OCI-LY3 (cell line): Measurements from ENCODE around the gene GGT1.
"Not testable (repeated sequence)": the region's sequence is repeated elsewhere in the genome, so short reads cannot be mapped to it uniquely, and the experiment has no call there.

Experiments
- H2AFZ ChIP-seq: fragments of 200-600, 300-600 bp; shearing (Covaris generic); 2 replicates; pipeline ENCODE4 v1.6.0; 2014; ENCODE audit warnings: antibody characterized with exemption, low read depth, low read length
- H3K27ac ChIP-seq: fragments of 200-600, 300-600 bp; sonication (generic); 2 replicates; pipeline ENCODE4 v1.5.1; 2014; ENCODE audit warnings: mild to moderate bottlenecking, low read length, moderate library complexity, mixed read lengths
- H3K27me3 ChIP-seq: fragments of 200-600, 300-600 bp; sonication (generic); 2 replicates; pipeline ENCODE4 v1.6.1; 2014; ENCODE audit warnings: low read depth, low read length, mixed read lengths
- H3K36me3 ChIP-seq: fragments of 200-600, 300-600 bp; sonication (generic); replicated peaks from 2 replicates; pipeline ENCODE3; 2014; ENCODE audit warnings: low read depth, low read length, mixed read lengths
- H3K4me1 ChIP-seq: fragments of 300-600, 200-600 bp; sonication (generic); 2 replicates; pipeline ENCODE4 v1.6.1; 2014; ENCODE audit warnings: low read length, mixed read lengths
- H3K4me2 ChIP-seq: fragments of 200-600, 300-600 bp; sonication (generic); 2 replicates; pipeline ENCODE4 v1.6.1; 2014; ENCODE audit warnings: low read length, mixed read lengths
- H3K4me3 ChIP-seq: fragments of 300-600, 200-600 bp; sonication (generic); 2 replicates; pipeline ENCODE4 v1.5.1; 2014; ENCODE audit warnings: antibody characterized with exemption, mild to moderate bottlenecking, low read length, moderate library complexity
- H3K79me2 ChIP-seq: fragments of 300-600, 200-600 bp; shearing (Covaris generic); 2 replicates; pipeline ENCODE4 v1.6.1; 2014; ENCODE audit warnings: mild to moderate bottlenecking, low read length, mixed read lengths
- H3K9ac ChIP-seq: fragments of 300-600, 200-600 bp; shearing (Covaris generic); 2 replicates; pipeline ENCODE4 v1.6.0; 2014; ENCODE audit warnings: mild to moderate bottlenecking, low read length, moderate library complexity
- H3K9me3 ChIP-seq: fragments of 200-600, 300-600 bp; shearing (Covaris generic); 2 replicates; pipeline ENCODE4 v1.6.1; 2014; ENCODE audit warnings: low read length, mixed read lengths; ENCODE audit not compliant: insufficient read depth
- H4K20me1 ChIP-seq: fragments of 200-600, 300-600 bp; sonication (generic); 2 replicates; pipeline ENCODE4 v1.6.1; 2016; ENCODE audit warnings: low read length, mixed read lengths; ENCODE audit not compliant: insufficient read depth
- CTCF ChIP-seq: fragments of 200-600, 300-600 bp; sonication (generic); IDR thresholded peaks from 2 replicates; pipeline ENCODE4 v1.5.1; 2014; ENCODE audit warnings: antibody characterized with exemption, low read length, low read depth
- EZH2phosphoT487 ChIP-seq: fragments of 200-600 bp; shearing (Covaris generic); IDR thresholded peaks from 2 replicates; pipeline ENCODE4 v1.6.1; 2018; ENCODE audit warnings: antibody characterized with exemption, mixed run types, low read depth

The GGT1 gene

DNA sequence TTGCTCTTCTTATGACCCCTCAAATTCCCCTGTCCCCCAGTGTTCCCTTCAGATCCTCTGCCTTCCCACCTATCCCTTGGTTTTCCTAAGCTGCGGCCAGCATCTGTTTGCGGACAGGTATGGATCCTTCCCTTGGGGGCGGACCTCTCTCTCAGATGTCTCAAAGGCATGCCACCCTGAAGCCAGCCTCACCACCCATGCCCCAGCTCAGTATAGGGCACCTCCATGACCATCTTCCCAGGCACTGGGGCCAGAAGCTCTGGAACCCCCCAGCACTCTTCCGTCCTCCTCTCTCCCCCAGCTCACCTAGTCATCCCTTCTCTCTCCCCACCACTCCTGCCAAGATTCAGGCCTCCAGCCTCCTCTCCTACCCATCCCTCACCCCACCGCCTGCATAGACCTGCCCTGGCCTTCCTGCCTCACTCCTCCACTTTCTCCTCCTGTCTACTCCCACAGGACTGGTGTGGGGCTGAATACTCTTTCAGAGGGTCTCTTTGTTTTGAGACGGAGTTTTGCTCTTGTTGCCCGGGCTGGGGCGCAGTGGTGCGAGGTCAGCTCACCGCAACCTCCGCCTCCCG, 12.3 kb upstream of the GGT1 start:
- TF ChIP-seq EZH2phosphoT487 (no peak), CTCF (no peak)
- H3K79me2 ChIP-seq, result no peaks in the 10 kb centered on the region
- no peaks in the 10 kb centered on the region for H3K36me3 ChIP-seq
- no peak overlapping the region for H3K4me3 ChIP-seq
- H3K4me2 ChIP-seq, result no peak overlapping the region
- H2AFZ ChIP-seq, result no peak overlapping the region
- H3K9ac ChIP-seq, result no peak overlapping the region
- H3K9me3 ChIP-seq, result no peaks in the 10 kb centered on the region
- H3K27me3 ChIP-seq, result no peaks in the 10 kb centered on the region
- H3K4me1 ChIP-seq, result 0 out of 2 replicates have a peak, but pooled peaks cover 3% of the 10 kb centered on the region
- no peak overlapping the region for H3K27ac ChIP-seq
- no peaks in the 10 kb centered on the region for H4K20me1 ChIP-seq

GRCh38 chr22:24591286-24591830, 11.6 kb upstream of the GGT1 start:
- H3K27ac ChIP-seq, result no peak overlapping the region
- no peak overlapping the region for H3K9ac ChIP-seq
- H3K27me3 ChIP-seq, result no peaks in the 10 kb centered on the region
- H4K20me1 ChIP-seq, result no peaks in the 10 kb centered on the region
- H3K4me2 ChIP-seq, result no peak overlapping the region
- no peaks in the 10 kb centered on the region for H3K9me3 ChIP-seq
- no peaks in the 10 kb centered on the region for H3K36me3 ChIP-seq
- TF ChIP-seq EZH2phosphoT487, result no peak
- TF ChIP-seq CTCF, result no peak
- H3K4me3 ChIP-seq, result no peak overlapping the region
- no peaks in the 10 kb centered on the region for H3K79me2 ChIP-seq
- 0 out of 2 replicates have a peak, but pooled peaks cover 3% of the 10 kb centered on the region for H3K4me1 ChIP-seq
- H2AFZ ChIP-seq, result no peak overlapping the region

DNA sequence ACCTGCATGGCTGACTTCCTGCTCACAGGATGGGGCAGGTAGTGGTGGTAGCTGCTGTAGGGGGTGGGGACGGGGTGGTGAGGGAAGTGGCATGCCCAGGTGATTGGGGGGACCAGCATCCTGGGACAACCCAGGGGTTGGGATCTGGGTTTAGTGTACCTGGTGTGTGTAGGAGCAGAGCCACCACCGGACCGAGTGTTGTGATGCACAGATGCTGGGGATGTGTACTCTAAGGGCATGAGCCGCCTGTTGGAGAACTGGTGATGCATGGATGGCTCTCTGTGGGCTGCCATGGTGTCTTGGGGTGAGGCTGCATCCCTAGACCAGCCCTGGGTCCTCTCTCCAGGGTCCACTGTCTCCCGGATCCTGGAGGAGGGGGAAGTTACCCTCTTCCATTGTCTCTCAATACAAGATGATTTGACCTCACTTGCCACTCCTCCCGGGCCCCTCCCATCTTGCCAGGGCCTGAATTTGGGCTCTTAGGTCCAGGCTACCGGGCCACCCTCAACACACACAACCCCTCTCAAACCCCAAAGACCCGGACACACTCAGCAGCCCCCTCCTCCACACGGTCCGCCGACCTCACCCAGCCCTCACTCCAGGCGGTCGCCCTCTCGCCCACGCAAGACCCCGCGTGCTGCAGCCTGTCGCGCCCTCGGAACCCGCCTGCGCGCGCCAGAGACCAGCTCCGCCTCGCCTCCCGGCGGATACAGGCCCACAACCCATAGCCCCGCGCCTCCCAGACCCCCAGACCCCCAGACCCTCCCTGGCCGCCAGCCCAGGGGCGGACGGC, 10.7 kb upstream of the GGT1 start:
- H3K4me3 ChIP-seq, result peak overlapping the region; percentile 80
- no peaks in the 10 kb centered on the region for H3K27me3 ChIP-seq
- TF ChIP-seq CTCF (no peak), EZH2phosphoT487 (no peak)
- H2AFZ ChIP-seq, result peak overlapping the region; percentile 45; the same call in 1 of the 2 replicates
- H3K27ac ChIP-seq, result no peak overlapping the region
- no peaks in the 10 kb centered on the region for H3K79me2 ChIP-seq
- H3K4me1 ChIP-seq, result 0 out of 2 replicates have a peak, but pooled peaks cover 3% of the 10 kb centered on the region
- H3K9ac ChIP-seq, result peak overlapping the region; percentile 67
- H4K20me1 ChIP-seq, result no peaks in the 10 kb centered on the region
- H3K9me3 ChIP-seq, result no peaks in the 10 kb centered on the region
- peak overlapping the region; percentile 98 for H3K4me2 ChIP-seq
- no peaks in the 10 kb centered on the region for H3K36me3 ChIP-seq

GRCh38 chr22:24592851-24593558, 10.0 kb upstream of the GGT1 start, which contains the start of gene LRRC75B:
TSS of gene LRRC75B (minus strand) at chr22:24593073. CDS start at chr22:24593039, 34 bp downstream.
- Histone ChIP-seq H4K20me1 (no peaks in the 10 kb centered on the region), H3K36me3 (no peaks in the 10 kb centered on the region), H3K4me3 (peak within 1 kb of the TSS; percentile 80), H3K9ac (peak within 1 kb of the TSS; percentile 73), H3K27me3 (no peaks in the 10 kb centered on the region), H2AFZ (peak within 1 kb of the TSS; percentile 87), H3K9me3 (no peaks in the 10 kb centered on the region), H3K79me2 (no peaks in the 10 kb centered on the region), H3K27ac (no peak within 1 kb of the TSS), H3K4me2 (peak within 1 kb of the TSS; percentile 98), H3K4me1 (0 out of 2 replicates have a peak, but pooled peaks cover 3% of the 10 kb centered on the region)
- TF ChIP-seq EZH2phosphoT487, result no peak
- TF ChIP-seq CTCF, result no peak

- not testable (repeated sequence) for H3K9me3 ChIP-seq, H3K79me2 ChIP-seq, H3K27ac ChIP-seq, H3K27me3 ChIP-seq, H4K20me1 ChIP-seq, H3K4me1 ChIP-seq, H3K36me3 ChIP-seq
- peak overlapping the region; percentile 80 for H3K4me3 ChIP-seq
- 0 out of 2 replicates have a peak overlapping the region, but pooled peaks have one; percentile 87 for H2AFZ ChIP-seq
- H3K4me2 ChIP-seq, result peak overlapping the region; percentile 90
- peak overlapping the region; percentile 73 for H3K9ac ChIP-seq
Measured at GRCh38 chr22:24593559-24593835, 9.5 kb upstream of the GGT1 start.
